Naive thymus-derived CD4-positive, alpha-beta T cell (primary cell): ENCODE data around the gene TMEM219. TPM values are rescaled to one million over a fixed set of nuclear protein-coding genes. Genes with fewer than 3 reads are reported as not detected.
A peak's percentile ranks its signal among the peaks of the same experiment; 100 is the strongest.
"Not testable (repeated sequence)": the region's sequence is repeated elsewhere in the genome, so short reads cannot be mapped to it uniquely, and the experiment has no call there.

ENCODE experiments used
- ATAC-seq: fragments of 150-1000 bp; cut with Tn5 transposase; 2 replicates; pipeline ENCODE4 v1.10.0; 2021; ENCODE audit warnings: mild to moderate bottlenecking, moderate library complexity
- CTCF ChIA-PET: fragments of 350-600 bp; sonication (Branson Sonifier 250); formaldehyde crosslinking; loops from one replicate; lab custom pipeline; 2021; ENCODE audit warnings: antibody characterized with exemption; lab: Charles Lee
- POLR2A ChIA-PET: fragments of 350-600 bp; sonication (Branson Sonifier 250); formaldehyde crosslinking; loops from one replicate; lab custom pipeline; 2021; ENCODE audit warnings: antibody characterized with exemption, inconsistent platforms; lab: Charles Lee
- DNase-seq, 9 donors: peaks; one replicate each; pipeline versions ENCODE4 v3.0.0 to v3.0.0-alpha.2; 2020 to 2022; ENCODE audit warnings: mixed read lengths in 1 of 9
- H3K27ac ChIP-seq: one replicate; pipeline ENCODE4 v1.7.0; 2013; ENCODE audit warnings: mild to moderate bottlenecking, low read depth, low read length, moderate library complexity
- H3K27me3 ChIP-seq, 2 donors: one replicate each; pipeline ENCODE4 v1.7.0; 2013; ENCODE audit warnings: low read length in 2 of 2, mild to moderate bottlenecking in 2 of 2, moderate library complexity in 2 of 2; ENCODE audit not compliant: control insufficient read depth in 2 of 2, insufficient read depth in 2 of 2
- H3K36me3 ChIP-seq, 3 experiments: 1 replicate in 2 of 3; 2 replicates in 1 of 3; pipeline ENCODE4 v1.7.0; 2013; ENCODE audit warnings: low read length in 3 of 3, mild to moderate bottlenecking in 3 of 3, moderate library complexity in 1 of 3; ENCODE audit not compliant: insufficient read depth in 3 of 3, control insufficient read depth in 2 of 3
- H3K4me1 ChIP-seq, 2 donors: one replicate each; pipeline ENCODE4 v1.7.0; 2013; ENCODE audit warnings: low read length in 2 of 2, mild to moderate bottlenecking in 2 of 2, moderate library complexity in 1 of 2; ENCODE audit not compliant: control insufficient read depth in 2 of 2, insufficient read depth in 2 of 2
- H3K4me3 ChIP-seq: 2 replicates; pipeline ENCODE4 v1.7.0; 2013; ENCODE audit warnings: mild to moderate bottlenecking, low read length
- H3K9me3 ChIP-seq, 3 experiments: 1 replicate in 2 of 3; 2 replicates in 1 of 3; pipeline ENCODE4 v1.7.0; 2013; ENCODE audit warnings: low read length in 3 of 3; ENCODE audit not compliant: control insufficient read depth in 2 of 3
- H3K27ac Mint-ChIP-seq, 9 donors: one replicate each; pipeline ENCODE4 v1.8.0; 2020 to 2022; ENCODE audit warnings: mixed read lengths in 9 of 9, mild to moderate bottlenecking in 8 of 9, moderate library complexity in 5 of 9, inconsistent platforms in 2 of 9
- H3K27me3 Mint-ChIP-seq, 5 donors: one replicate each; pipeline ENCODE4 v1.8.0; 2021 to 2022; ENCODE audit warnings: mixed read lengths in 5 of 5, mild to moderate bottlenecking in 1 of 5
- H3K36me3 Mint-ChIP-seq, 5 donors: one replicate each; pipeline ENCODE4 v1.8.0; 2020 to 2022; ENCODE audit warnings: mixed read lengths in 5 of 5, mild to moderate bottlenecking in 3 of 5, inconsistent platforms in 1 of 5
- H3K4me1 Mint-ChIP-seq, 7 donors: one replicate each; pipeline ENCODE4 v1.8.0; 2020 to 2022; ENCODE audit warnings: mixed read lengths in 7 of 7, mild to moderate bottlenecking in 3 of 7, inconsistent platforms in 1 of 7
- H3K4me3 Mint-ChIP-seq, 10 donors: one replicate each; pipeline ENCODE4 v1.8.0; 2020 to 2022; ENCODE audit warnings: mild to moderate bottlenecking in 10 of 10, mixed read lengths in 10 of 10, moderate library complexity in 6 of 10, inconsistent platforms in 2 of 10
- H3K9me3 Mint-ChIP-seq, 11 donors: one replicate each; pipeline ENCODE4 v1.8.0; 2020 to 2022; ENCODE audit warnings: mixed read lengths in 11 of 11, mild to moderate bottlenecking in 4 of 11, inconsistent platforms in 1 of 11, moderate library complexity in 1 of 11
- intact Hi-C, 2 donors: fragments of 100-400 bp; cut with micrococcal nuclease; formaldehyde crosslinking; loops; one replicate each; pipeline ENCODE4 v1.15.1; 2023
- polyA plus RNA-seq, 2 donors: library from polyadenylated mRNA; unstranded; fragments of 300-500 nt; fragmentation: Illumina TruSeq; gene quantifications; one replicate each; pipeline ENCODE4 v1.2.3, GENCODE V29; 2021
- total RNA-seq, 6 experiments: library from RNA in 5 of 6; stranded (reverse) in 5 of 6; gene quantifications; 1 replicate in 5 of 6; 2 replicates in 1 of 6; pipeline ENCODE4 v1.2.3 and lab custom pipeline; 2021 to 2026

Gene TMEM219
- total and polyA plus RNA-seq, 7 experiments from 2014 or later, result 64.3 to 212 (median 85.1) TPM

DNA sequence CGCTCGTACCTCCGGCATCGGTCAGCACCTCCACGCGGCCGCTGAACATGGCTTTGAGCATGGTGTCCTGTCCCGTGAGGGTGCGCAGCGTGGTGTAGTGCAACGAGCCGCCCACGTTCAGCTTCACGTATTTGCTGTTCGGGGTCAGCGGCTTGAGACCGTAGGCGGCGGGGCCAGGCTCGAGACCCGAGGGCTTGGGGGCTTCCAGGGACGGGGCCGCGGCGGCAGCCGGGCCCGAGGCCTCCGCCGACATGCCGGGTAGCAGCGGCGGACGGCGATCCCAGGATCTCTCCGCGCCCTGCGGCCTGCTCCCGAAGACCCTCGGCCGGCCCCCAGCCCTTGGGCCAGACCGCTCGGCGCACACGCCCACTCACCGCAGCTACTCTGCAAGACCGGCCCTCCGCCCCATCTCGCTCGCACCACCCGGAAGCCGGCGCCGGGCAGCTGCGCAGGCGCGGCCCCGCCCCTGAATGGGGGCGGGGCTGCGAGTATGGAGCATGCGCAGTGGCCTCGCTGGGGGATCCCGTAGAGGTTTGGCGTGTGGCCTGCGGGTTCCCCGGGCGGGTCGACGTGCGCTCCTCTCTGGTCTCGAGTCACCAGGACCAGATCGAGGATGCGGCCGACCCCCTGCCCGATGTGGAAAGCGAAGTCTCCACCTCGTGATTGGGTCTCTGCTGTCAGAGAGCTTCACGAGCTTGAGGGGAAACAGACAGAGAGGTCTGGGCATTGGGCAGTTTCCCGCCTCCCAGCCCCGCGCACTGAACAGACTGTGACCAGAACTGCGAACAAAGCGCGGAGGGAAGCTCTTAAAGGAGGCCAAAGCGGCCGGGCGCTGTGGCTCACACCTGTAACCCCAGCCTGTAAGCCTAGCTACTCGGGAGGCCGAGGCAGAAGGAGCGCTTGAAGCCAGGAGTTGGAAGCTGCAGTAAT, 35.8 kb upstream of the TMEM219 start, which contains the start of gene KCTD13:
TSS of gene KCTD13 (minus strand) at position 446 of the 930 bp plus-strand sequence. CDS start at position 253, 193 bp downstream.
- peaks cover 0 to 24% (median 0%) of the 10 kb centered on the region in 3 experiments for H3K36me3 ChIP-seq
- Mint-ChIP-seq H3K9me3 (no peaks in the 10 kb centered on the region), H3K36me3 (peaks cover under 1 to 16% (median 5%) of the 10 kb centered on the region in 5 donors), H3K4me3 (peak within 1 kb of the TSS; percentile 89 to 95 (median 93)), H3K27me3 (peaks cover 0 to 2% (median 0%) of the 10 kb centered on the region in 5 donors), H3K4me1 (peaks cover 30 to 51% (median 41%) of the 10 kb centered on the region in 7 donors), H3K27ac (peak within 1 kb of the TSS; percentile 91 to 98 (median 97))
- peak within 1 kb of the TSS; percentile 94 for H3K27ac ChIP-seq
- ChIA-PET POLR2A (interaction anchor here (0.5 to 3.2 kb wide), 23 partner anchors 9 to 1192 kb away, joined by 3 to 28 read pairs (median 4); partner anchors contain the start of genes ALDOA, ASPHD1, CORO1A and HIRIP3), CTCF (interaction anchor here (0.5 to 1.9 kb wide), 7 partner anchors 34 to 260 kb away, joined by 3 to 5 read pairs (median 4); partner anchors contain the start of genes TAOK2 and TMEM219)
- intact Hi-C loops, result loop anchor here (1.0 to 10.0 kb wide), 9 partner anchors 26 to 224 kb away; partner anchors contain the start of genes CDIPT (in 2 of the 2), INO80E (in 2 of the 2), TAOK2 (in 2 of the 2) and ASPHD1 (in 1 of the 2)
- H3K4me1 ChIP-seq, result peaks cover 7 to 18% of the 10 kb centered on the region in 2 donors
- peak within 1 kb of the TSS; percentile 88 for H3K4me3 ChIP-seq
- H3K9me3 ChIP-seq, result no peaks in the 10 kb centered on the region
- DNase-seq (peak; percentile 81 to 99 (median 92)), ATAC-seq (peak; percentile 96)
- H3K27me3 ChIP-seq, result no peaks in the 10 kb centered on the region

DNA sequence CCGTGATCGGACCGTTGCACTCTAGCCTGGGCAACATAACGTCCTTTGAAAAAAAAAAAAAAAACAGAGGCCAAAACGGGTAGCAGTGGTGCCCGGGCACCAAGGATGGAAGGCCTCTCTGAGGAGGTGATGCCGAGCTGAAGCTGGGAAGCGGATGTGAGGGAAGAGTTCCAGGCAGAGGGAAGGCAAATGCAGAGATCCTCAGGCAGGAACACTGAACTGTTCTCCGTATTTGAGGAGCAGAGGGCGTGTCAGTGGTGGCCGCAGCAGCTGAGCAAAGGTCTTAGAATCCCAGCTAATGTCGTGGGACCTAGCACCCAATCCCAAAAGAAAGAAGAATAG, 35.2 kb upstream of the TMEM219 start:
- no peaks in the 10 kb centered on the region for H3K9me3 ChIP-seq
- intact Hi-C loops, result loop anchor here (1.0 to 10.0 kb wide), 9 partner anchors 26 to 224 kb away; partner anchors contain the start of genes CDIPT (in 2 of the 2), INO80E (in 2 of the 2), TAOK2 (in 2 of the 2) and ASPHD1 (in 1 of the 2)
- peak overlapping the region; percentile 94 for H3K27ac ChIP-seq
- Mint-ChIP-seq H3K27ac (peak overlapping the region; percentile 91 to 98 (median 97)), H3K36me3 (peaks cover 0 to 13% (median 5%) of the 10 kb centered on the region in 5 donors), H3K27me3 (peaks cover 0 to 2% (median 0%) of the 10 kb centered on the region in 5 donors), H3K4me1 (peaks cover 30 to 47% (median 38%) of the 10 kb centered on the region in 7 donors), H3K9me3 (no peaks in the 10 kb centered on the region), H3K4me3 (peak overlapping the region; percentile 89 to 95 (median 93))
- CTCF ChIA-PET, result interaction anchor here (0.6 to 1.9 kb wide), 6 partner anchors 33 to 82 kb away, joined by 3 to 5 read pairs (median 4); partner anchors contain the start of genes TAOK2 and TMEM219
- DNase-seq (no peak), ATAC-seq (no peak)
- H3K36me3 ChIP-seq, result peaks cover 0 to 18% (median 0%) of the 10 kb centered on the region in 3 experiments
- peaks cover 7 to 18% of the 10 kb centered on the region in 2 donors for H3K4me1 ChIP-seq
- H3K4me3 ChIP-seq, result peak overlapping the region; percentile 88
- no peaks in the 10 kb centered on the region for H3K27me3 ChIP-seq
- POLR2A ChIA-PET, result interaction anchor here (0.5 to 3.2 kb wide), 18 partner anchors 10 to 1191 kb away, joined by 3 to 28 read pairs (median 4); partner anchors contain the start of genes ALDOA, HIRIP3, INO80E and KAT8

DNA sequence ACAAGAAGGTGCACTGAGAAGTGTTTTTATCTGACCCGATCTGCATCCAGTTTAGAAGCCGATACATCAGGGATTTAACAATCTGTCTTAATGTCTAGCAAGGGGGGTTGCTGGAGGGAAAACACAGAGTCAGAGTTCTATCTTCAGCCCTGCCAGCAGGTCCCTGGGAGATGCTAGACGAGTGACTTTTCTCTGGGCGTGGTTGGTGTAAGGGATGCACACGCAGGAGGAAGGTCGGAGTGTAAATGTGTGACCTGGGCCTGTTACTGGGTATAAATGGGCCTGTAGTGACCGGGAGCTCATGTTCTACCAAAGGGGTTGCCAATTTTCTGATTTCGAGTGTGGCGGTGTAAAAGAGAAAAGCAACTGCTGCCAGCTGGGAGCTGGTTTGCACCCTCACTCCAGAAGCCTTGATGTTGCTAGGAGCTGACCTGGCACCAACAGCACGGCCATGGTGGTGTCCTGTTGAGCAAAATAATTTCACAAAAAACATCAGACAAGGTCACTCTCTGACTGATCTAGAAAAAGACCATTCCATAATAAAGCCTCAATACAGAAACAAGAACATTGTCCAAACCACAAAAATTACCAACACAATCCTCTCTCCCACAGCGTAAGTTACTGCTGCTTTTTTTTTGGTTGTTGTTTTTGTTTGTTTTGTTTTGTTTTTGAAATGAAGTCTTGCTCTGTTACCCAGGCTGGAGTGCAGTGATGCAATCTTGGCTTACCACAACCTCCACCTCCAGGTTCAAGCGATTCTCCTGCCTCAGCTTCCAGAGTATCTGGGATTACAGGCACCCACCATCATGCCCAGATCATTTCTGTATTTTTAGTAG, 34.6 kb upstream of the TMEM219 start:
- no peak for DNase-seq
- CTCF ChIA-PET, result interaction anchor here (1.5 to 1.9 kb wide), 4 partner anchors 32 to 79 kb away, joined by 4 to 5 read pairs (median 4); partner anchors contain the start of genes TAOK2 and TMEM219
- no peaks in the 10 kb centered on the region for H3K9me3 ChIP-seq
- Mint-ChIP-seq H3K4me3 (peak overlapping the region; percentile 89 to 95 (median 93)), H3K4me1 (peaks cover 30 to 47% (median 37%) of the 10 kb centered on the region in 7 donors), H3K27me3 (peaks cover 0 to 7% (median 0%) of the 10 kb centered on the region in 5 donors), H3K27ac (peak overlapping the region; percentile 55 to 98 (median 97)), H3K9me3 (no peaks in the 10 kb centered on the region), H3K36me3 (peaks cover 0 to 13% (median 5%) of the 10 kb centered on the region in 5 donors)
- H3K36me3 ChIP-seq, result peaks cover 0 to 15% (median 0%) of the 10 kb centered on the region in 3 experiments
- H3K4me1 ChIP-seq, result peaks cover 7 to 18% of the 10 kb centered on the region in 2 donors
- no peaks in the 10 kb centered on the region for H3K27me3 ChIP-seq
- H3K27ac ChIP-seq, result no peak overlapping the region
- intact Hi-C loops, result loop anchor here (2.0 to 10.0 kb wide), 4 partner anchors 78 to 225 kb away; partner anchors contain the start of genes MVP (in 1 of the 2) and TLCD3B (in 1 of the 2)
- no peak for ATAC-seq
- POLR2A ChIA-PET, result interaction anchor here (0.5 to 3.2 kb wide), 12 partner anchors 23 to 1190 kb away, joined by 3 to 28 read pairs (median 4); partner anchors contain the start of genes ALDOA, HIRIP3, INO80E and KAT8
- H3K4me3 ChIP-seq, result no peak overlapping the region

DNA sequence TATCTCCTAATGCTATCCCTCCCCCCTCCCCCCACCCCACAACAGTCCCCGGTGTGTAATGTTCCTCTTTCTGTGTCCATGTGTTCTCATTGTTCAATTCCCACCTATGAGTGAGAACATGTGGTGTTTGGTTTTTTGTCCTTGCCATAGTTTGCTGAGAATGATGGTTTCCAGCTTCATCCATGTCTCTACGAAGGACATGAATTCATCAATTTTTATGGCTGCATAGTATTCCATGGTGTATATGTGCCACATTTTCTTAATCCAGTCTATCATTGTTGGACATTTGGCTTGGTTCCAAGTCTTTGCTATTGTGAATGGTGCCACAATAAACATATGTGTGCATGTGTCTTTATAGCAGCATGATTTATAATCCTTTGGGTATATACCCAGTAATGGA, 30.1 kb upstream of the TMEM219 start:
- Mint-ChIP-seq H3K27me3 (peaks cover 0 to 39% (median 3%) of the 10 kb centered on the region in 5 donors), H3K4me1 (peaks cover 4 to 13% (median 9%) of the 10 kb centered on the region in 7 donors)
- POLR2A ChIA-PET, H3K36me3 Mint-ChIP-seq, H3K4me1 ChIP-seq, ATAC-seq, intact Hi-C loops, H3K4me3 ChIP-seq, H3K9me3 Mint-ChIP-seq, H3K36me3 ChIP-seq, H3K9me3 ChIP-seq, CTCF ChIA-PET, H3K4me3 Mint-ChIP-seq, H3K27me3 ChIP-seq, H3K27ac ChIP-seq, DNase-seq, H3K27ac Mint-ChIP-seq: not testable (repeated sequence)

DNA sequence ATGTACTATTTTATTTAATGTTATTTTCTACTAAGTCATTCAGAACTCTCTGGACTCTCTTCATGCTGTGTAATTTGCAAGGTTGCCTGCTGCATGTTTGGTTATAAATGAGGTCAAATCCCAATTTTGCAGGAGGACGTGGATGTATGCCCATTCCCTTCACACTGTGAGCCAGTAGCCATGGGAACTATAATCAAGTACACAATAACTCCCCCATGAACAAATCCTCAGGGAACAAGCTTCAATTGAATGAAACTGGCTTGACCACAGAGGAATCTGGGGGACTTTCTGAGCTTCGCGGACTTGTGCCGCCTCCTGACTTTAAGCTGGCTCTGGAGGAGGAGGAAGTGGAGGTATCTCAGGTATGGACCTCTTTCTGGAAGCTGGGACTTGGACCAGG, 21.2 kb upstream of the TMEM219 start:
- DNase-seq (no peak), ATAC-seq (no peak)
- Mint-ChIP-seq H3K27me3 (peaks cover 0 to 19% (median 0%) of the 10 kb centered on the region in 5 donors), H3K4me1 (peaks cover 0 to 19% (median 9%) of the 10 kb centered on the region in 7 donors), H3K9me3 (peaks cover 0 to 4% (median 0%) of the 10 kb centered on the region in 11 donors), H3K27ac (no peak overlapping the region), H3K4me3 (no peak overlapping the region), H3K36me3 (no peaks in the 10 kb centered on the region)
- CTCF ChIA-PET, result interaction anchor here (0.6 kb wide), 1 partner anchor 123 kb away, joined by 3 read pairs; no protein-coding TSS in a partner anchor
- Histone ChIP-seq H3K4me3 (no peak overlapping the region), H3K4me1 (no peaks in the 10 kb centered on the region), H3K27me3 (no peaks in the 10 kb centered on the region), H3K27ac (no peak overlapping the region), H3K9me3 (no peaks in the 10 kb centered on the region), H3K36me3 (no peaks in the 10 kb centered on the region)
- POLR2A ChIA-PET, result no interaction called here
- intact Hi-C loops, result no loop called here
